Prostate gland (tissue), 2 donors: ENCODE results near the gene ALDH1L2. TPM values are rescaled to one million over a fixed set of nuclear protein-coding genes. Genes with fewer than 3 reads are reported as not detected.
"Not testable (repeated sequence)": the region's sequence is repeated elsewhere in the genome, so short reads cannot be mapped to it uniquely, and the experiment has no call there.

Experiments
- DNase-seq: peaks from one replicate; pipeline ENCODE4 v3.0.0-alpha.2; 2019; ENCODE audit warnings: low spot score
- H3K27ac ChIP-seq, 2 donors: fragments of 200-600 bp; sonication (generic); 2 replicates each; pipeline ENCODE4 v1.5.1; 2017 to 2019
- H3K27me3 ChIP-seq: fragments of 200-600 bp; sonication (generic); replicated peaks from 2 replicates; pipeline ENCODE4 v1.5.1; 2019; ENCODE audit not compliant: insufficient read depth
- H3K36me3 ChIP-seq, 2 donors: fragments of 200-600 bp; sonication (generic); 1 replicate in 1 of 2; 2 replicates in 1 of 2; pipeline versions ENCODE4 v1.5.1 to v1.8.1; 2017 to 2019
- H3K4me1 ChIP-seq: fragments of 200-600 bp; sonication (generic); replicated peaks from 2 replicates; pipeline ENCODE4 v1.5.1; 2019
- H3K4me3 ChIP-seq, 2 donors: fragments of 200-600 bp; sonication (generic); 2 replicates each; pipeline ENCODE4 v1.5.1; 2017 to 2019
- H3K9me3 ChIP-seq: fragments of 200-600 bp; sonication (generic); 2 replicates; pipeline ENCODE4 v1.5.1; 2017
- CTCF ChIP-seq, 4 experiments: fragments of 200-600 bp in 2 of 4; fragments of 450-650 bp in 2 of 4; sonication (generic) in 2 of 4; IDR thresholded peaks; 1 replicate in 3 of 4; 2 replicates in 1 of 4; pipeline ENCODE4 v1.5.1; 2016 to 2019; ENCODE audit warnings: antibody characterized with exemption in 4 of 4, mild to moderate bottlenecking in 2 of 4, moderate library complexity in 2 of 4
- POLR2A ChIP-seq: fragments of 450-650 bp; IDR thresholded peaks from one replicate; pipeline ENCODE4 v1.6.1; 2016; ENCODE audit warnings: antibody characterized with exemption, mild to moderate bottlenecking
- POLR2AphosphoS5 ChIP-seq: sonication (generic); formaldehyde crosslinking; IDR thresholded peaks from one replicate; pipeline ENCODE4 v1.6.1; 2017; ENCODE audit warnings: antibody characterized with exemption
- WGBS: methylation state at CpG from one replicate; pipeline ENCODE4 v1.1.5; 2018; 5-methylcytosine and 5-hydroxymethylcytosine counted together
- intact Hi-C: fragments of 100-400 bp; cut with DNase I; formaldehyde crosslinking; loops from one replicate; pipeline ENCODE4 v1.14.2; 2022
- total RNA-seq, 2 donors: library from RNA; depleted of rRNA; stranded (reverse); fragments of >200 nt; gene quantifications; one replicate each; pipeline ENCODE4 v1.1.0, GENCODE V29; 2016

ALDH1L2 gene
- total RNA-seq, 2 donors from 2014 or later = 2.6 to 5.3 TPM

- no peak overlapping the region for H3K27ac ChIP-seq
- H3K4me3 ChIP-seq = no peak overlapping the region
- DNase-seq = no peak
- intact Hi-C loops = no loop called here
- H3K36me3 ChIP-seq = no peaks in the 10 kb centered on the region
- TF ChIP-seq CTCF (IDR thresholded peaks at IDR 0.05) (no peak), POLR2A (no peak), POLR2AphosphoS5 (no peak)
- WGBS = 97% methylated on average over 4 of the region's 4 CpGs
- no peaks in the 10 kb centered on the region for H3K9me3 ChIP-seq
- H3K27me3 ChIP-seq = no peaks in the 10 kb centered on the region
- no peaks in the 10 kb centered on the region for H3K4me1 ChIP-seq
Measured at GRCh38 chr12:104990950-104991349, 93.3 kb downstream of the ALDH1L2 start.

GRCh38 chr12:104986022-104986941 lies 98.0 kb downstream of the ALDH1L2 start, which contains the start of gene NOPCHAP1:
TSS of gene NOPCHAP1 (plus strand) at chr12:104986316. CDS start at chr12:104986353, 37 bp downstream.
- peak within 1 kb of the TSS; percentile 50 for H3K27ac ChIP-seq
- TF ChIP-seq POLR2AphosphoS5 (peak; percentile 93), POLR2A (peak; percentile 65), CTCF (IDR thresholded peaks at IDR 0.05) (no peak)

GRCh38 chr12:104985206-104985605 lies 99.1 kb downstream of the ALDH1L2 start:
- no peak for TF ChIP-seq POLR2AphosphoS5
- TF ChIP-seq POLR2A = no peak
- no peaks in the 10 kb centered on the region for H3K9me3 ChIP-seq
- H3K27me3 ChIP-seq = no peaks in the 10 kb centered on the region
- WGBS = 83% methylated on average over 4 of the region's 4 CpGs
- DNase-seq = no peak
- no peak overlapping the region for H3K27ac ChIP-seq
- intact Hi-C loops = no loop called here
- H3K4me1 ChIP-seq = no peaks in the 10 kb centered on the region
- H3K36me3 ChIP-seq = no peaks in the 10 kb centered on the region
- H3K4me3 ChIP-seq = no peak overlapping the region

More at GRCh38 chr12:104986022-104986941, 98.0 kb downstream of the ALDH1L2 start, which contains the start of gene NOPCHAP1:
- H3K27me3 ChIP-seq = no peaks in the 10 kb centered on the region
- H3K9me3 ChIP-seq = no peaks in the 10 kb centered on the region
- WGBS = under 1% methylated on average over 48 of the region's 59 CpGs
- DNase-seq = peak; percentile 90
- no peaks in the 10 kb centered on the region for H3K4me1 ChIP-seq
- H3K4me3 ChIP-seq = peak within 1 kb of the TSS; percentile 83 to 88
- intact Hi-C loops = no loop called here
- no peaks in the 10 kb centered on the region for H3K36me3 ChIP-seq

- H3K9me3 ChIP-seq, H3K4me1 ChIP-seq, H3K36me3 ChIP-seq, H3K27ac ChIP-seq, H3K27me3 ChIP-seq, intact Hi-C loops, DNase-seq, H3K4me3 ChIP-seq: not testable (repeated sequence)
- WGBS = 94% methylated on average over 15 of the region's 15 CpGs
Measured at GRCh38 chr12:104977688-104978087, 106.6 kb downstream of the ALDH1L2 start.

- TF ChIP-seq POLR2AphosphoS5 (no peak), CTCF (IDR thresholded peaks at IDR 0.05) (no peak), POLR2A (no peak)
- WGBS = 73% methylated on average over 8 of the region's 8 CpGs
- H3K27me3 ChIP-seq = no peaks in the 10 kb centered on the region
- no peaks in the 10 kb centered on the region for H3K9me3 ChIP-seq
- no peak for DNase-seq
- no peaks in the 10 kb centered on the region for H3K36me3 ChIP-seq
- intact Hi-C loops = no loop called here
- H3K27ac ChIP-seq = no peak overlapping the region
- H3K4me1 ChIP-seq = no peaks in the 10 kb centered on the region
- no peak overlapping the region for H3K4me3 ChIP-seq
Measured at GRCh38 chr12:104976703-104977102, 107.6 kb downstream of the ALDH1L2 start.
